MM.1S (cell line): Measurements from ENCODE around the gene CRIP3.

Source experiments
- CTCF ChIP-seq: fragments of 300-600 bp; sonication (generic); IDR thresholded peaks from 2 replicates; pipeline ENCODE4 v1.5.1; 2016; ENCODE audit warnings: antibody characterized with exemption, low read length, mixed read lengths
- EZH2 ChIP-seq: fragments of 300-600 bp; sonication (generic); optimal IDR thresholded peaks from 2 replicates; pipeline ENCODE3; 2017; ENCODE audit warnings: low read depth, mild to moderate bottlenecking, antibody characterized with exemption, low read length, mixed read lengths
- EZH2phosphoT487 ChIP-seq: fragments of 300-600 bp; sonication (generic); IDR thresholded peaks from 2 replicates; pipeline ENCODE4 v1.6.1; 2018; ENCODE audit warnings: antibody characterized with exemption, low read length

- no peak for TF ChIP-seq CTCF
- no peak for TF ChIP-seq EZH2
- no peak for TF ChIP-seq EZH2phosphoT487
These were observed 30.5 kb upstream of the CRIP3 start for GRCh38 chr6:43339168-43339567.
